AG04450 (cell line): ENCODE results near the gene NCK1. TPM values are rescaled to one million over a fixed set of nuclear protein-coding genes. Genes with fewer than 3 reads are reported as not detected.

Experiments used
- CTCF ChIA-PET: fragments of 300-600, 350-600 bp; formaldehyde crosslinking; extraction: SDS; loops from one replicate; lab custom pipeline; 2022; ENCODE audit warnings: antibody characterized with exemption, inconsistent platforms; lab: Charles Lee
- POLR2A ChIA-PET: fragments of 350-600 bp; formaldehyde crosslinking; extraction: SDS; loops from one replicate; lab custom pipeline; 2021; ENCODE audit warnings: antibody characterized with exemption, inconsistent platforms; lab: Yijun Ruan, JAX
- DNase-seq: peaks from one replicate; pipeline ENCODE4 v3.0.0-alpha.2; 2011; ENCODE audit warnings: low read depth, low spot score
- H3K27ac ChIP-seq: one replicate; pipeline ENCODE4 v1.5.1; 2012; ENCODE audit warnings: low read depth, low read length, control low read depth
- H3K27me3 ChIP-seq: one replicate; pipeline ENCODE4 v1.6.0; 2012; ENCODE audit warnings: low read length; ENCODE audit not compliant: control insufficient read depth, insufficient read depth
- H3K4me3 ChIP-seq: 2 replicates; pipeline ENCODE4 v1.5.1; 2011; ENCODE audit warnings: mild to moderate bottlenecking, low read depth, low read length, control low read depth
- H3K9me3 ChIP-seq: 2 replicates; pipeline ENCODE4 v1.5.1; 2012; ENCODE audit warnings: low read length; ENCODE audit not compliant: control insufficient read depth, insufficient read depth
- polyA minus RNA-seq: library from RNA; depleted of rRNA, polyadenylated mRNA; stranded (reverse); fragments of >200 nt; gene quantifications from 2 replicates; pipeline ENCODE4 v1.2.3, GENCODE V29; 2011; rRNA and poly(A)+ RNA removed
- polyA plus RNA-seq: library from polyadenylated mRNA; depleted of rRNA; stranded (reverse); fragments of >200 nt; gene quantifications from 2 replicates; pipeline ENCODE4 v1.2.3, GENCODE V29; 2011; rRNA removed
- TF ChIP-seq, protein P1 (sequence below): IDR thresholded peaks from 2 replicates; pipeline ENCODE4 v1.5.1; 2011; ENCODE audit warnings: low read depth, low read length, control low read depth, inconsistent platforms

NCK1 gene
- polyA plus RNA-seq (44.0 and 67.7 TPM in 2 replicates), polyA minus RNA-seq (23.9 and 46.1 TPM in 2 replicates)

DNA sequence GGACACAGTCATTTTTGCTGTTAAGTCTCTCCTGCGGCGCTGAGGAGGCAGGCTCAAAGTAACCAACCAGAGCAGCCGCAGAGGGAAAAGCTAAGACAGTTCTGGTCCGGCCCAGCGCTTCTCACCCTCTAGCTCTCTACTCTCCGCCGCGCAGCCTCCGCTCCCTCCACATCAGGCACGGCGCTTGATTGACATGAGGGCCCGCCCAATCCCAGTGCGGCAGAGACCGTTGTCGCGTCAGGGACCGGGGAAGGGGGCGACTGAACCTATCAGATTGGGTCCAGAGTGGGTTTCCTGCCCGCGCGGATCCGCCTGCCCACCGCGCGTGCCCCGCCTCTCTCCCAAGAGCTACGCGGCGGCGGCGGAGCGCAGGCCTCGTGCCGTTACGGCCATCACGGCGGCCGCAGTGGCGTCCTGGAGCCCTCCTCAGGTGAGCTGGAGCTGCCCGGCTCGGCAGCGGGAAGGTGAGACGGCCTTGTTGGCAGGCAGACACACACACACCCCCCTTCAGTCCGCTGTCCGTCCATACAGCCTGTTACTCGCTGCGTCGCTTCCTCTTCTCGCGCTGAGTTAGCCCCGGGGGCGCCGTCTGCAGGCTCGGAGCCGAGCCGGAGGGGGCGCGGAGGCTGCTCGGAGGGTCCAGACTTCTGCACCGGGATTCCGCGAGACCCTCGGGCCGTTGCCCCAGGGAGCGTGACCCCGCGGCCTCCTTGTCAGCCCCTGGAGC, at the start of gene NCK1:
Gene NCK1, plus strand, starts transcription at position 319 of the 727 bp plus-strand sequence. CDS start 65,794 bp downstream, outside the sequence.
- Histone ChIP-seq H3K27me3 (no peaks in the 10 kb centered on the region), H3K9me3 (peaks cover 3% of the 10 kb centered on the region; the same call in 1 of the 2 replicates), H3K27ac (peak within 1 kb of the TSS; percentile 87), H3K4me3 (peak within 1 kb of the TSS; percentile 91)
- DNase-seq = peak; percentile 94
- TF ChIP-seq, protein P1, sequence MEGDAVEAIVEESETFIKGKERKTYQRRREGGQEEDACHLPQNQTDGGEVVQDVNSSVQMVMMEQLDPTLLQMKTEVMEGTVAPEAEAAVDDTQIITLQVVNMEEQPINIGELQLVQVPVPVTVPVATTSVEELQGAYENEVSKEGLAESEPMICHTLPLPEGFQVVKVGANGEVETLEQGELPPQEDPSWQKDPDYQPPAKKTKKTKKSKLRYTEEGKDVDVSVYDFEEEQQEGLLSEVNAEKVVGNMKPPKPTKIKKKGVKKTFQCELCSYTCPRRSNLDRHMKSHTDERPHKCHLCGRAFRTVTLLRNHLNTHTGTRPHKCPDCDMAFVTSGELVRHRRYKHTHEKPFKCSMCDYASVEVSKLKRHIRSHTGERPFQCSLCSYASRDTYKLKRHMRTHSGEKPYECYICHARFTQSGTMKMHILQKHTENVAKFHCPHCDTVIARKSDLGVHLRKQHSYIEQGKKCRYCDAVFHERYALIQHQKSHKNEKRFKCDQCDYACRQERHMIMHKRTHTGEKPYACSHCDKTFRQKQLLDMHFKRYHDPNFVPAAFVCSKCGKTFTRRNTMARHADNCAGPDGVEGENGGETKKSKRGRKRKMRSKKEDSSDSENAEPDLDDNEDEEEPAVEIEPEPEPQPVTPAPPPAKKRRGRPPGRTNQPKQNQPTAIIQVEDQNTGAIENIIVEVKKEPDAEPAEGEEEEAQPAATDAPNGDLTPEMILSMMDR = no peak
- CTCF ChIA-PET = interaction anchor here (1.2 to 5.2 kb wide), 8 partner anchors 14 to 556 kb away, joined by 3 to 32 read pairs (median 6); partner anchors contain the start of gene STAG1
- POLR2A ChIA-PET = interaction anchor here (0.6 to 3.5 kb wide), 10 partner anchors 11 to 666 kb away, joined by 3 to 32 read pairs (median 4); partner anchors contain the start of genes MSL2 and STAG1

DNA sequence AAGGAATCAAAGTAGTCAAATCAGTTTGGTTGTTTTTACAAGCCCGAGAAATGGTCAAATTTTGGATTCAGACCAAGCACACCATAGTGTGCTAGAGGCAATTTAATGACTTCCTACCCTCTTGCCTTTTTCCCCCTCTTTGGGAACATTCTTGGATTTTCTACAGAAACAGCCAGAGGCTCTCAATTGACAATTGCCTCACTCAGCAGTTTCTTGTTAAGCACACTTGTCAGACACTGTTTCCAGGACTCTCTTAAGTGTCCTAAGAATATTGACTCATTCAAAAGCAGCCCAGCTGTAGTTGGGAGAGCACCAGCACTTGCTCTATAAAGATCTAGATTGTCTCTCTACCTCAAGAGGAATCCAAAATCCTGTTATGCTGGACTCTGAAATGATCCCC, 44.6 kb upstream of the NCK1 start:
- Histone ChIP-seq H3K4me3 (no peak overlapping the region), H3K27ac (no peak overlapping the region), H3K27me3 (no peaks in the 10 kb centered on the region), H3K9me3 (no peaks in the 10 kb centered on the region; the same call in 1 of the 2 replicates)
- no peak for DNase-seq
- POLR2A ChIA-PET = no interaction called here
- TF ChIP-seq, protein P1 = no peak
- CTCF ChIA-PET = interaction anchor here (0.9 kb wide), 1 partner anchor 197 kb away, joined by 3 read pairs; no protein-coding TSS in a partner anchor

DNA sequence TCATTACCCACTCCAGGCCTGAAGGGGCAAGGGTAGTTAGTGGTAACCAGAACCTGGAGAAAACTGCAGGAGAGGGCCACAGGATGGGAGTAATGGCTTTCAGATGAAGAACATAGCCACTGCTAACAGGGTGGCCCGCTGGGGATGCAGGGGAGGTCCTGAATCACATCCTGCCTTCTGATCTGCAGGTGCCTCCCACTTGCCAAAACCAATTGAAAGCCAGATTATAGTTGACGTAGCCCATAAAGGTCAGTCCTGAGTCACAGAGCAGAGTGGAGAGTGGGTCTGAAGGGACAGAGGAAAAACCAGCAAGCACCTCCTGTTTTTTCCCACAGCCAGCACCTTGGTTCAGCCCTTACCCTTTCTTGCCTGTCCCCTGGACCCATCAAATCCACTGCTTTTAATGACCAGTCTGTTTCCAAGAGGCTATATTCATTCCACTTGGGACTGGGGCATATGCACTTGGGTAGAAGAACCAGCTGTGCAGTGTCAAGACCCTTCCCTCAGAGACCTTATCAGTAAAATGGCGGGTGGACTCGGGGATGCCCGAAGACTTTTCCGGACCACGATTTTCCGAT, 43.7 kb upstream of the NCK1 start:
- ChIA-PET POLR2A (interaction anchor here (0.9 to 1.0 kb wide), 2 partner anchors 31 to 66 kb away, joined by 3 to 4 read pairs; partner anchors contain the start of gene STAG1), CTCF (interaction anchor here (0.9 kb wide), 1 partner anchor 196 kb away, joined by 3 read pairs; no protein-coding TSS in a partner anchor)
- Histone ChIP-seq H3K27me3 (no peaks in the 10 kb centered on the region), H3K9me3 (no peaks in the 10 kb centered on the region; the same call in 1 of the 2 replicates), H3K27ac (peak overlapping the region; percentile 96), H3K4me3 (peak overlapping the region; percentile 80)
- peak; percentile 59 for DNase-seq
- TF ChIP-seq, protein P1 = no peak

DNA sequence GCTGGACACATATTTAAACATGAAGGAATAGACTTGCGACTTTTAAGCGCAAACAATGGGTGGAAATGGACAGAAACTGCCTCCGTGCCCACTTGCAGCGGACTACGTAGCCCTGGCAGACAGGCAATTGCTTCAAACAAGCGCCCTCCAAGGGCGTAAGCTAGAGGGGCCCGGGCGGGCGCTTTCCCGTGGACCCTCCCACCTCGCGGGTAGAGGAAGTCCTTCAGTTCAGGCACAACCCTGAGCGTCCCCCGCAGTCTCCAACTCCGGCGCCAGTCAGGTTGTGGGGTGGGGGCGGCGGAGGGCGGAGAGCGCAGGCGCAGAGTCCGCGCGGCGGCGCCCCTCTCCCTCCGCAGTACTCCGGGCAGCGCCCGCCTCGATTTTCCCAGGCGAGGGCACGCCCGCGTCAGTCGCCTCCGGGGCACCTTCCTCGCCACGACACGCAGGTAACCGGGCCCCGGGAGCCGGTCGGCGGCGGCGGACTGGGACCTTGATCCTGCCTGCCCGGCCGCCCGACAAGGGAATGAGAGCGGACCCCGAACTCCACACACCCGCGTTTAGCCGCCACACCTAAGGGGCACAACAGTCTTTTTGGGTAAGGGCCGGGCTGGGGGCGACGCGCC, 43.1 kb upstream of the NCK1 start, which contains the start of gene SLC35G2:
Gene SLC35G2, plus strand, starts transcription at position 358 of the 623 bp plus-strand sequence. CDS start 35,335 bp downstream, outside the sequence.
- TF ChIP-seq, protein P1 = no peak
- Histone ChIP-seq H3K27me3 (no peaks in the 10 kb centered on the region), H3K27ac (peak within 1 kb of the TSS; percentile 96), H3K9me3 (no peaks in the 10 kb centered on the region; the same call in 1 of the 2 replicates), H3K4me3 (peak within 1 kb of the TSS; percentile 80)
- DNase-seq = no peak
- ChIA-PET POLR2A (interaction anchor here (0.9 to 1.0 kb wide), 2 partner anchors 32 to 66 kb away, joined by 3 to 4 read pairs; partner anchors contain the start of gene STAG1), CTCF (interaction anchor here (0.9 kb wide), 1 partner anchor 195 kb away, joined by 3 read pairs; no protein-coding TSS in a partner anchor)
